ENCODE results near the gene TOP1.

TOP1 gene

DNA sequence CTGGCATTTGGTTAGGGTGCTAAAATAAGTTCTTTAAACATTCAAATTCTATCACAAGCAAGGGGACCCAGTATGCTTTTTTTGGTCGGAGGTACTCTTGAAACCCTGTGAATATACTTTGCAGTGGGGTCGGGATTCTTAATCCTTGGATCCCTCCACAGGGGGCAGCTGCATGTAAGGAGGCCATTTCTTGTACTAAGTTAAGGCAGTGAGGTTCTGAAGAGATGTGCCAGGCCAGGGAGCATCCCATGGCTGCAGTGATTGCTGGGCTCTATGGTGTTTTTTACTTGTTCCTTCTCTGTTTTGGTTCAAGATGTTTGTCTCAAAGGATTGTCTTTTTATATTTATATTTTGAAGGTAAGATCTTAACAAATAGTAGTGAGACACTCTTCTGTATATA, 50.4 kb downstream of the TOP1 start:
- H3K4me3 ChIP-seq (ENCODE audit: low read depth, low read length) = no peak overlapping the region
- TF ChIP-seq, protein P1, sequence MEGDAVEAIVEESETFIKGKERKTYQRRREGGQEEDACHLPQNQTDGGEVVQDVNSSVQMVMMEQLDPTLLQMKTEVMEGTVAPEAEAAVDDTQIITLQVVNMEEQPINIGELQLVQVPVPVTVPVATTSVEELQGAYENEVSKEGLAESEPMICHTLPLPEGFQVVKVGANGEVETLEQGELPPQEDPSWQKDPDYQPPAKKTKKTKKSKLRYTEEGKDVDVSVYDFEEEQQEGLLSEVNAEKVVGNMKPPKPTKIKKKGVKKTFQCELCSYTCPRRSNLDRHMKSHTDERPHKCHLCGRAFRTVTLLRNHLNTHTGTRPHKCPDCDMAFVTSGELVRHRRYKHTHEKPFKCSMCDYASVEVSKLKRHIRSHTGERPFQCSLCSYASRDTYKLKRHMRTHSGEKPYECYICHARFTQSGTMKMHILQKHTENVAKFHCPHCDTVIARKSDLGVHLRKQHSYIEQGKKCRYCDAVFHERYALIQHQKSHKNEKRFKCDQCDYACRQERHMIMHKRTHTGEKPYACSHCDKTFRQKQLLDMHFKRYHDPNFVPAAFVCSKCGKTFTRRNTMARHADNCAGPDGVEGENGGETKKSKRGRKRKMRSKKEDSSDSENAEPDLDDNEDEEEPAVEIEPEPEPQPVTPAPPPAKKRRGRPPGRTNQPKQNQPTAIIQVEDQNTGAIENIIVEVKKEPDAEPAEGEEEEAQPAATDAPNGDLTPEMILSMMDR (IDR thresholded peaks at IDR 0.05; ENCODE audit: insufficient read depth, low read depth, low read length, missing control alignments) = no peak
- no peak for DNase-seq (ENCODE audit: low read depth)

DNA sequence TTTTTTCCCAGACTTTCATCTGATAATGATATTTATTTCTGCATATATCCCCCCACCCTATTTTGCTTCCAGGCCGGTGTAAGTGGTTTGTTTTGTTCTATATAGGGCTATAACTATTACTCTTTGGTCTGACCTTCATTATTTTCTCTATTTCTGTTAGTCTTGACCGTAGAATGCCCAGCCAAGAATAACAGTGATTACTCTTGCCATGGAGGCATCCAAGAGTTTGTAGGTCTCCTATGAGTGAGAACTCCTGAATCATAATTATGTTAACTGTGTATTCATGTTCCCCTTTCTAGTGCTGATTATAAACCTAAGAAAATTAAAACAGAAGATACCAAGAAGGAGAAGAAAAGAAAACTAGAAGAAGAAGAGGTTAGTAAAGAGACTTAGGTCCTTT, 52.2 kb downstream of the TOP1 start:
- no peak overlapping the region for H3K4me3 ChIP-seq (ENCODE audit: low read depth, low read length)
- DNase-seq (ENCODE audit: low read depth) = no peak
- TF ChIP-seq, protein P1 (IDR thresholded peaks at IDR 0.05; ENCODE audit: insufficient read depth, low read depth, low read length, missing control alignments) = no peak

DNA sequence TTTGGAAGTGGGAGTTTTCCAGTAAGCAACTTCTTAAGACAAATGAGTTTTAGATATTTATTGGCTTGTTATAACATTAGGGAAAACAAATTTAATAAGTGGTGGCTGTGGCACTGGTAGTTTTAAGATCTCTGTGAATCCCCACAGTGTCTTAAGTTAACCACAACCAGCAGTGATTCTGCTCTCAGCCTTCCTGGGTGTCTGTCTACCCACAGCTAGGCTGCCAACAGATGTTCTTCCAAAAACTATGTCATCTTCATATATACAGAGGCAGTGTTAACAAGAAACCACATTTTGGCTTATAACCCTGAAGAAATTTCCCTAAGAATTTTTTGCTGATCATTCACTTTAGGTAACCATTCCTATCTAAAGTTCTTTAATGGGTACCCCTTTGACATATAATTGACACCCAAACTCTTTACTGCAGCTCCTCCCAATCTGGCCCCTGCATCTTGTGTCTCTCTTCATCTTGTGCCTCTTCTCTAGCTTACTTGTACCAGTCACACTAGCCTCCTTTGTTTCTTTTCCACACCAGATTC, 52.7 kb downstream of the TOP1 start:
- peak; percentile 24 for DNase-seq (ENCODE audit: low read depth)
- TF ChIP-seq, protein P1 (IDR thresholded peaks at IDR 0.05; ENCODE audit: insufficient read depth, low read depth, low read length, missing control alignments) = no peak

DNA sequence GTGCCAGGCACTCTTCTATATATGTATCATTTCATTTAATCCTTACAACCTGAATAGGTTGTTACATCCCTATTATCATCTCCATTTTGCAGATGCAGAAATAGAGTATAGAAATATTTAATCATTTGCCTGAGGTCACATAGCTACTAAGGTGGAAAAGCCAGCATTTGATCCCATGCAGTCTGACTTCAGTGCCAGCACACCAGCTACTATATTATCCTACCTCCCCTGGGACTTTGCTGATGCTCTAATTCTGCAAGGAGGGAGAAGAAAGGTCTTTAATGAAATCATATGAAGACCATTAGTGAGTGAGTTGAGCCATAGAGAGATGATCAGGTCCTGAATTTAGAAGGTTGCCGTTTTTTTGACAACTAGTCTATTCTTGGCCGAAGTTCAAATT, 53.7 kb downstream of the TOP1 start:
- DNase-seq (ENCODE audit: low read depth) = no peak
- TF ChIP-seq, protein P1 (IDR thresholded peaks at IDR 0.05; ENCODE audit: insufficient read depth, low read depth, low read length, missing control alignments) = no peak
- H3K4me3 ChIP-seq (ENCODE audit: low read depth, low read length) = no peak overlapping the region

More for the DNA sequence above, 52.7 kb downstream of the TOP1 start:
- H3K4me3 ChIP-seq (ENCODE audit: low read depth, low read length) = no peak overlapping the region

DNA sequence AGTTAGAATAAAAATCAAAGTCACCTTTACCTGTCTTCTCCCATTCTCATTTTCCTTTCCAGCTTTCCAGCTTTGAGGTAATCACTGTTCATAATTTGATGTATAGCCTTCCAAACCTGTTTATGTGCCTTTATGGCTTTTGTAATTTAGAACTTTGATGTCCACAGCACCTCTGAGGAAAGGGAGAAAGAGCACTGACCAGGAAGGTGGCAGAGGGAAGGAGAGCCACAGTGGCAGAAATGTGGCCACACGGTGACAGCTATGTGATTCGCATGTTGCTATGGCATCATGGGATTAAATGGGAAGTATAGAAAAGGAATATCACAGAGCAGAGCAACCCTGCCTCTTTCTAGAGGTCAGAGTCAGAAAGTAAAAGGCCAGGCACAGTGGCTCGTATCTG, 57.0 kb downstream of the TOP1 start:
- DNase-seq (ENCODE audit: low read depth) = no peak
- TF ChIP-seq, protein P1 (IDR thresholded peaks at IDR 0.05; ENCODE audit: insufficient read depth, low read depth, low read length, missing control alignments) = no peak
- H3K4me3 ChIP-seq (ENCODE audit: low read depth, low read length) = no peak overlapping the region

DNA sequence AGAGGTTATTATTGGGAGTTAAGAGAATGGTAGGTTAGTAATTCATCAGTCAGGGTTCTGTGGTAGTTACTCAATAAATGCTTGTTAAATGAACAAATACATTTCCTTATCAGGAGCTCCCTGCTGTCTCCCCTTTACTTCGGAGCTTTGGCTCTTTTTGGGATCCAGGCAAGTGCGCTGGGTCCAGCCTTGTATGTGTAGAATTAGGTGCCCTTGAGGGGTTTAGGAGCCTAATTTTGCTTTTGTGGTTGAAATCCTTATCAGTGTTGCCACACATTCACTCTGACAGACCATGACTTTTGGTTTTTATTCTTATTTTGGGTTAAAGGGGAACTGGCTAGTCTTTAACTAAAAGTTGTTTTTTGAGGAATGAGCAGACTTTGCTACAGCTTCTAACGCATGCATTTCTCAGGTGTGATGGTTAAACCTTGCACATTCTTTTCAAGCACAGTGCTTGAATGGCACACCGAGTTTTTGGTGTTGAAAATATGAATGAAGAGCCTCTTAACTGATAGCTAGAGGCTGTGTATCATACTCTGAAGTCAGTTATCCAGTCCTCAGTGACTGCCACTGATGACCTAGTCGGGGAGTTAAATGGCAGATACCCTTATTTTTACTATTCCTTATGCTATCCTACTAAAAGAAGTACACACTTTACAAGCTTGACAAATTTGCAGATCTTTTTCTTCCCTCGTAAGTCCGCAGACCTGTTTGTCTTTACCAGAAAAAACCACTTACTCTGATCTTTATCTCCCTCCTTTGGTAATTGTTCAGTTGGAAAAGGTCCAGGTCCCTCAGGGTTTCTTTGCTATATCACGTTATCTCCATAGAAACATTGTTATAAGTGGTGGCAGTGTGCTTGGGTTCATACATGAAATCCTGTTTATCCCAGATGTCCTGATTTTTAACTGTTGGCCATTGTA, 58.0 kb downstream of the TOP1 start:
- no peak overlapping the region for H3K4me3 ChIP-seq (ENCODE audit: low read depth, low read length)
- no peak for DNase-seq (ENCODE audit: low read depth)
- TF ChIP-seq, protein P1 (IDR thresholded peaks at IDR 0.05; ENCODE audit: insufficient read depth, low read depth, low read length, missing control alignments) = no peak

Data from GM12865 (cell line).